H1 (cell line): ENCODE results near the gene LRRC26. TPM values are rescaled to one million over a fixed set of nuclear protein-coding genes. Genes with fewer than 3 reads are reported as not detected.
"Not testable (repeated sequence)": the region's sequence is repeated elsewhere in the genome, so short reads cannot be mapped to it uniquely, and the experiment has no call there.

Experiments
- CTCF ChIA-PET: fragments of 300-600 bp; sonication (Branson Sonifier 250); formaldehyde crosslinking; loops from one replicate; lab custom pipeline; 2021; ENCODE audit not compliant: partially characterized antibody; lab: Charles Lee
- POLR2A ChIA-PET: fragments of 300-600 bp; sonication (Branson Sonifier 250); formaldehyde crosslinking; loops from one replicate; lab custom pipeline; 2021; ENCODE audit warnings: inconsistent platforms; ENCODE audit not compliant: partially characterized antibody; lab: Charles Lee
- DNase-seq, 2 experiments: peaks; one replicate each; pipeline versions ENCODE4 v3.0.0 to v3.0.0-alpha.2; 2010 to 2022; ENCODE audit warnings: low spot score in 2 of 2, low read depth in 1 of 2, mixed read lengths in 1 of 2
- FAIRE-seq: peaks from 2 replicates; lab custom pipeline; 2011; peaks lifted over from hg19 to GRCh38; lab: Jason Lieb, UNC
- H2AFZ ChIP-seq: 2 replicates; pipeline ENCODE4 v1.8.1; 2012; ENCODE audit warnings: low read length, inconsistent platforms
- H2AK5ac ChIP-seq: 2 replicates; pipeline ENCODE4 v1.6.1; 2013; ENCODE audit warnings: low read depth, low read length
- H2BK120ac ChIP-seq: replicated peaks from 2 replicates; pipeline ENCODE3; 2013; ENCODE audit warnings: low read depth, low read length, inconsistent platforms
- H2BK12ac ChIP-seq: 2 replicates; pipeline ENCODE4 v1.6.1; 2013; ENCODE audit warnings: low read depth, low read length
- H2BK15ac ChIP-seq: 2 replicates; pipeline ENCODE4 v1.6.1; 2013; ENCODE audit warnings: low read length
- H2BK20ac ChIP-seq: 2 replicates; pipeline ENCODE4 v1.6.1; 2013; ENCODE audit warnings: low read length
- H2BK5ac ChIP-seq: 2 replicates; pipeline ENCODE4 v1.6.1; 2013; ENCODE audit warnings: low read depth, low read length
- H3K14ac ChIP-seq: 2 replicates; pipeline ENCODE4 v1.6.1; 2013; ENCODE audit warnings: inconsistent platforms; ENCODE audit not compliant: insufficient read length
- H3K18ac ChIP-seq: 2 replicates; pipeline ENCODE4 v1.6.1; 2013; ENCODE audit warnings: low read length; ENCODE audit errors: extremely low read depth
- H3K23ac ChIP-seq: 2 replicates; pipeline ENCODE4 v1.6.1; 2013; ENCODE audit warnings: inconsistent platforms; ENCODE audit not compliant: insufficient read length
- H3K23me2 ChIP-seq: 2 replicates; pipeline ENCODE4 v1.6.1; 2013; ENCODE audit warnings: low read depth, low read length
- H3K27ac ChIP-seq: 2 replicates; pipeline ENCODE4 v1.6.1; 2011; ENCODE audit warnings: low read depth, low read length, inconsistent platforms
- H3K27me3 ChIP-seq, 4 experiments: replicated peaks in 1 of 4; 1 replicate in 1 of 4; 2 replicates in 3 of 4; pipeline versions ENCODE4 v1.6.1 to v1.8.1; 2011 to 2013; ENCODE audit warnings: low read length in 3 of 4, mild to moderate bottlenecking in 3 of 4, inconsistent platforms in 2 of 4, mixed read lengths in 2 of 4, moderate library complexity in 1 of 4; ENCODE audit not compliant: control insufficient read depth in 3 of 4, insufficient read depth in 3 of 4; ENCODE audit errors: extremely low read depth in 1 of 4
- H3K36me3 ChIP-seq, 4 experiments: 2 replicates each; pipeline versions ENCODE4 v1.6.1 to v1.8.1; 2011 to 2013; ENCODE audit warnings: mild to moderate bottlenecking in 4 of 4, low read length in 3 of 4, moderate library complexity in 2 of 4, control low read depth in 1 of 4, inconsistent platforms in 1 of 4; ENCODE audit not compliant: insufficient read depth in 4 of 4, control insufficient read depth in 2 of 4
- H3K4ac ChIP-seq: replicated peaks from 2 replicates; pipeline ENCODE3; 2013; ENCODE audit warnings: low read length, low read depth, mixed read lengths, inconsistent platforms; ENCODE audit not compliant: insufficient read length
- H3K4me1 ChIP-seq, 4 experiments: replicated peaks in 1 of 4; 1 replicate in 1 of 4; 2 replicates in 3 of 4; pipeline versions ENCODE4 v1.6.1 to v1.8.1; 2011 to 2013; ENCODE audit warnings: low read length in 3 of 4, inconsistent platforms in 2 of 4, mixed read lengths in 1 of 4; ENCODE audit not compliant: insufficient read depth in 4 of 4, control insufficient read depth in 3 of 4
- H3K4me2 ChIP-seq, 2 experiments: 2 replicates each; pipeline versions ENCODE4 v1.6.1 to v1.8.1; 2011 to 2013; ENCODE audit warnings: low read depth in 2 of 2, low read length in 2 of 2, control low read depth in 1 of 2, inconsistent platforms in 1 of 2, mild to moderate bottlenecking in 1 of 2; ENCODE audit not compliant: insufficient read depth in 1 of 2
- H3K4me3 ChIP-seq, 4 experiments: fragments of 200-600, 300-600 bp in 1 of 4; sonication (generic), shearing (Covaris generic), sonication (Bioruptor Twin) in 1 of 4; 2 replicates each; pipeline versions ENCODE4 v1.5.1 to v1.8.1; 2011 to 2016; ENCODE audit warnings: low read length in 4 of 4, low read depth in 3 of 4, control low read depth in 2 of 4, inconsistent platforms in 2 of 4, mild to moderate bottlenecking in 2 of 4, mixed read lengths in 1 of 4, moderate library complexity in 1 of 4; ENCODE audit not compliant: insufficient read depth in 2 of 4; ENCODE audit errors: extremely low read depth in 1 of 4
- H3K56ac ChIP-seq: replicated peaks from 2 replicates; pipeline ENCODE3; 2013; ENCODE audit warnings: low read depth, mild to moderate bottlenecking, mixed read lengths, low read length, inconsistent platforms; ENCODE audit not compliant: insufficient read length
- H3K79me1 ChIP-seq: 2 replicates; pipeline ENCODE4 v1.6.1; 2013; ENCODE audit warnings: low read depth, low read length, control low read depth
- H3K79me2 ChIP-seq, 2 experiments: 2 replicates each; pipeline versions ENCODE4 v1.6.1 to v1.8.1; 2012 to 2013; ENCODE audit warnings: low read length in 2 of 2, mild to moderate bottlenecking in 2 of 2, inconsistent platforms in 1 of 2; ENCODE audit not compliant: insufficient read depth in 2 of 2, control insufficient read depth in 1 of 2
- H3K9ac ChIP-seq, 4 experiments: replicated peaks in 1 of 4; 1 replicate in 1 of 4; 2 replicates in 3 of 4; pipeline versions ENCODE4 v1.6.1 to v1.8.1; 2011 to 2013; ENCODE audit warnings: low read depth in 3 of 4, low read length in 3 of 4, control low read depth in 2 of 4, mild to moderate bottlenecking in 2 of 4, moderate library complexity in 2 of 4, inconsistent platforms in 1 of 4; ENCODE audit errors: extremely low read depth in 1 of 4
- H3K9me3 ChIP-seq, 2 experiments: 2 replicates each; pipeline versions ENCODE4 v1.6.1 to v1.8.1; 2012 to 2013; ENCODE audit warnings: mild to moderate bottlenecking in 2 of 2, moderate library complexity in 2 of 2, control low read depth in 1 of 2, inconsistent platforms in 1 of 2, low read depth in 1 of 2, low read length in 1 of 2, mixed read lengths in 1 of 2; ENCODE audit not compliant: insufficient read depth in 2 of 2
- H4K20me1 ChIP-seq, 2 experiments: replicated peaks in 1 of 2; 2 replicates each; pipeline versions ENCODE3 to v1.8.1; 2011 to 2013; ENCODE audit warnings: inconsistent platforms in 2 of 2, low read length in 2 of 2, mild to moderate bottlenecking in 1 of 2; ENCODE audit not compliant: insufficient read depth in 2 of 2, control insufficient read depth in 1 of 2
- H4K5ac ChIP-seq: 2 replicates; pipeline ENCODE4 v1.6.1; 2013; ENCODE audit warnings: low read length, low read depth, mixed read lengths, inconsistent platforms; ENCODE audit not compliant: insufficient read length
- H4K8ac ChIP-seq: 2 replicates; pipeline ENCODE4 v1.8.0; 2013; ENCODE audit warnings: mild to moderate bottlenecking, moderate library complexity, low read length, inconsistent platforms; ENCODE audit not compliant: insufficient read depth; ENCODE audit errors: extremely low read depth
- H4K91ac ChIP-seq: replicated peaks from 2 replicates; pipeline ENCODE3; 2013; ENCODE audit warnings: low read length, mixed read lengths, inconsistent platforms; ENCODE audit not compliant: insufficient read length
- WGBS, 2 experiments: shearing (Covaris generic) in 1 of 2; methylation state at CpG; one replicate each; pipeline versions ENCODE4 v1.1.6 to v1.1.7; 2013 to 2015; ENCODE audit warnings: low lambda C conversion rate in 2 of 2, mixed read lengths in 2 of 2, inconsistent platforms in 1 of 2, low coverage in 1 of 2, missing lambda C conversion rate in 1 of 2; ENCODE audit not compliant: insufficient replicate concordance in 2 of 2, insufficient coverage in 1 of 2, insufficient read length in 1 of 2; ENCODE audit errors: extremely low coverage in 1 of 2, missing lambda C conversion rate in 1 of 2; 5-methylcytosine and 5-hydroxymethylcytosine counted together
- polyA plus RNA-seq, 7 experiments: library from polyadenylated mRNA; depleted of rRNA in 3 of 7; stranded (reverse) in 5 of 7; unstranded in 2 of 7; fragments of >200 nt in 5 of 7; fragments of 200-250 nt in 2 of 7; gene quantifications; 1 replicate in 5 of 7; 2 replicates in 1 of 7; 4 replicates in 1 of 7; pipeline versions ENCODE4 v1.2.1 to v1.2.3, GENCODE V29; 2011 to 2013; ENCODE audit warnings: missing spikeins in 2 of 7, mixed read lengths in 2 of 7
- total RNA-seq: library from RNA; stranded (reverse); fragmentation: NEBNext Ultra II Directional; extraction: Animal tissue kit (Norgen Biotek cat#: 25700); gene quantifications from 2 replicates; pipeline ENCODE4 v1.2.1, GENCODE V29; 2021

Gene LRRC26
- total and polyA plus RNA-seq, 2 of the 8 experiments (the other 6 are each of a cell fraction or from before 2014, with no cell fraction given), result 0.34 to 0.85 TPM

- not testable (repeated sequence) for H4K8ac ChIP-seq
Measured at GRCh38 chr9:137122796-137123467, 46.9 kb downstream of the LRRC26 start.

More at GRCh38 chr9:137122796-137123467, 46.9 kb downstream of the LRRC26 start:
- H3K4me3 ChIP-seq, H2AFZ ChIP-seq, H3K79me2 ChIP-seq, H2BK15ac ChIP-seq, H3K4me1 ChIP-seq, H3K4me2 ChIP-seq, H2BK12ac ChIP-seq, H4K20me1 ChIP-seq, H2BK20ac ChIP-seq, H3K4ac ChIP-seq, POLR2A ChIA-PET, H2BK120ac ChIP-seq, H3K36me3 ChIP-seq, H3K27me3 ChIP-seq, H2BK5ac ChIP-seq, H2AK5ac ChIP-seq, H3K9me3 ChIP-seq, H3K23me2 ChIP-seq, DNase-seq, H4K91ac ChIP-seq, H3K27ac ChIP-seq, H3K9ac ChIP-seq, H3K18ac ChIP-seq, H4K5ac ChIP-seq, FAIRE-seq, H3K79me1 ChIP-seq, H3K14ac ChIP-seq, H3K56ac ChIP-seq, H3K23ac ChIP-seq: not testable (repeated sequence)
- CTCF ChIA-PET, result interaction anchor here (0.6 to 2.9 kb wide), 7 partner anchors 14 to 210 kb away, joined by 3 to 11 read pairs (median 4); partner anchors contain the start of genes CYSRT1 and RNF224
- WGBS, 2 experiments, result 85% methylated on average over 16 of the region's 16 CpGs; no CpG with 5 or more reads in 1 of the 2 experiments
